Pancreas (tissue), 10 donors: ENCODE results near the gene SH3TC1. TPM values are rescaled to one million over a fixed set of nuclear protein-coding genes. Genes with fewer than 3 reads are reported as not detected.

ENCODE experiments used
- ATAC-seq, 4 donors: fragments of 200-7000 bp; cut with Tn5 transposase; one replicate each; pipeline versions ENCODE4 v1.8.0 to v1.9.1; 2020; ENCODE audit warnings: mild to moderate bottlenecking in 4 of 4, moderate library complexity in 4 of 4
- DNase-seq, 6 donors: peaks; one replicate each; pipeline ENCODE4 v3.0.0-alpha.2; 2020
- FAIRE-seq: peaks from 2 replicates; lab custom pipeline; 2012; peaks lifted over from hg19 to GRCh38; lab: Jason Lieb, UNC
- H3K27ac ChIP-seq, 4 donors: fragments of 200-600 bp; sonication (generic); 1 replicate in 3 of 4; 2 replicates in 1 of 4; pipeline versions ENCODE4 v1.5.0 to v1.8.0; 2020
- H3K27me3 ChIP-seq, 4 donors: fragments of 200-600 bp; one replicate each; pipeline ENCODE4 v1.8.0; 2021
- H3K36me3 ChIP-seq, 3 donors: fragments of 200-600 bp; sonication (generic) in 1 of 3; one replicate each; pipeline versions ENCODE4 v1.5.0 to v1.8.0; 2020 to 2021
- H3K4me1 ChIP-seq, 3 donors: fragments of 200-600 bp; one replicate each; pipeline ENCODE4 v1.8.0; 2021
- H3K4me3 ChIP-seq, 4 donors: fragments of 200-600 bp; sonication (generic) in 2 of 4; one replicate each; pipeline versions ENCODE4 v1.5.0 to v1.8.0; 2020 to 2021
- H3K9me3 ChIP-seq, 4 donors: fragments of 200-600 bp; one replicate each; pipeline ENCODE4 v1.8.0; 2021
- WGBS, 2 donors: extraction: QIAGEN DNeasy Blood & Tissue Kit; methylation state at CpG; one replicate each; pipeline ENCODE4 v1.1.7; 2013; 5-methylcytosine and 5-hydroxymethylcytosine counted together
- intact Hi-C, 3 donors: fragments of 100-400 bp; cut with DNase I; formaldehyde crosslinking; loops; one replicate each; pipeline versions ENCODE4 v1.11.1 to v1.14.2; 2022
- polyA plus RNA-seq, 2 donors: library from polyadenylated mRNA; stranded (reverse); fragments of 200-250 nt; gene quantifications; one replicate each; pipeline ENCODE4 v1.2.3, GENCODE V29; 2013
- total RNA-seq, 6 donors: library from RNA; stranded (reverse); fragmentation: NEBNext Ultra II Directional in 4 of 6; extraction: Animal tissue kit (Norgen Biotek cat#: 25700) in 4 of 6; gene quantifications; one replicate each; pipeline versions ENCODE4 v1.2.1 to v1.2.4, GENCODE V29; 2021 to 2023
- TF ChIP-seq, protein P1 (sequence below), 4 donors: fragments of 200-600 bp; sonication (generic) in 3 of 4; IDR thresholded peaks; one replicate each; pipeline versions ENCODE4 v1.5.0 to v1.8.0; 2021; ENCODE audit warnings: antibody characterized with exemption in 4 of 4
- donor health status: healthy with polysubstance abuse.
- donor health status: DM: no; HTN: no; CAD: no; lungs with moderate emphysema.
- donor health status: DM: no; HTN: no; CAD: no.
- donor health status: control.
- donor health status: control.
- donor health status: Bipolar disorder and iron deficiency.
- donor health status: DM: yes; HTN: yes; CAD: no.
- donor health status: DM: no; HTN: no; CAD: no.
- donor health status: DM: no; HTN: no; CAD: no.
- donor health status: DM: yes; HTN: yes; CAD: no.

Gene SH3TC1
- total and polyA plus RNA-seq, 8 donors, result 12.5 to 28.0 (median 19.6) TPM

DNA sequence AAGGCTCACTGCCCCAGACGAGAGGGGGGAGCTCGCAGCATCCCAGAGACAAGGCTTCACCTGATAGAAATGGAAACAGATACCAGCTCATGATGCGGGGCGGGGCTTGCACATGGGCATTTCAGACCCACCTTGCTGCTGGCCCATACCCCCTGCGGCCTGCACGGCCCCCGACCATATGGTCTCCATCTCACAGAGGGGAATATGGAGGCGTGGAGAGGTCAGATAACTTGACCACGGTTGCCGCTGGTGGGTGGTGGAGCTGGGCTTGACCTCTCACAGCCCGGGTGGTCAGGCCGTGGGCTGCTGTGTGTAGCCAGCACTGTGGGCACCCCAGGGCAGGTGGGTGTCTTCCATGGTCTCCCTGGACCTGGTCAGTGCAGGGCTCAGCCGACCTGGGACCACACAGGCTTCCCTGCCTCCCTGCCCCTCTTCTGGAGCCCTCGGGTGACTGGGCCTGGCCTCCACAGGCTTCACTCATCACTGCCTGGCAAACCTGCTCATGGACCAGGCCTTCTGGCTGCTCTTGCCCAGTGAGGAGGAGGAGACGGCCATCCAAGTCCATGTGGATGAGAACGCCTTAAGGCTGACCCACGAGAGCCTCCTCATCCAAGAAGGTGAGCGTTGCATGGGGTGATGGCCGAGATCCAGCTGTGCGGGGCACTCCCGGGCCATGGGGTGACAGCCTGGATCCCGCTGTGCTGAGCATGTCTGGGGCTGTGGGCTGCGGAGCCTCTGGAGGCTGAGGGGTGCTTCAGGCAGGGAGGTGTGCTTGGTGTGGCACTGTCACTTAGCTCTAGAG, 16.8 kb downstream of the SH3TC1 start:
- WGBS, 2 donors, result 91 to 92% methylated on average over 23 of the region's 23 CpGs
- TF ChIP-seq, protein P1, sequence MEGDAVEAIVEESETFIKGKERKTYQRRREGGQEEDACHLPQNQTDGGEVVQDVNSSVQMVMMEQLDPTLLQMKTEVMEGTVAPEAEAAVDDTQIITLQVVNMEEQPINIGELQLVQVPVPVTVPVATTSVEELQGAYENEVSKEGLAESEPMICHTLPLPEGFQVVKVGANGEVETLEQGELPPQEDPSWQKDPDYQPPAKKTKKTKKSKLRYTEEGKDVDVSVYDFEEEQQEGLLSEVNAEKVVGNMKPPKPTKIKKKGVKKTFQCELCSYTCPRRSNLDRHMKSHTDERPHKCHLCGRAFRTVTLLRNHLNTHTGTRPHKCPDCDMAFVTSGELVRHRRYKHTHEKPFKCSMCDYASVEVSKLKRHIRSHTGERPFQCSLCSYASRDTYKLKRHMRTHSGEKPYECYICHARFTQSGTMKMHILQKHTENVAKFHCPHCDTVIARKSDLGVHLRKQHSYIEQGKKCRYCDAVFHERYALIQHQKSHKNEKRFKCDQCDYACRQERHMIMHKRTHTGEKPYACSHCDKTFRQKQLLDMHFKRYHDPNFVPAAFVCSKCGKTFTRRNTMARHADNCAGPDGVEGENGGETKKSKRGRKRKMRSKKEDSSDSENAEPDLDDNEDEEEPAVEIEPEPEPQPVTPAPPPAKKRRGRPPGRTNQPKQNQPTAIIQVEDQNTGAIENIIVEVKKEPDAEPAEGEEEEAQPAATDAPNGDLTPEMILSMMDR (IDR thresholded peaks at IDR 0.05), result no peak
- Histone ChIP-seq H3K27ac (no peak overlapping the region), H3K4me1 (no peaks in the 10 kb centered on the region), H3K27me3 (no peaks in the 10 kb centered on the region), H3K9me3 (no peaks in the 10 kb centered on the region), H3K36me3 (peaks cover 0 to 18% (median 6%) of the 10 kb centered on the region in 3 donors), H3K4me3 (no peak overlapping the region)
- ATAC-seq, result no peak
- intact Hi-C loops, result no loop called here
- DNase-seq, result peak in 1 of 6 donors; percentile 67
- no peak for FAIRE-seq

DNA sequence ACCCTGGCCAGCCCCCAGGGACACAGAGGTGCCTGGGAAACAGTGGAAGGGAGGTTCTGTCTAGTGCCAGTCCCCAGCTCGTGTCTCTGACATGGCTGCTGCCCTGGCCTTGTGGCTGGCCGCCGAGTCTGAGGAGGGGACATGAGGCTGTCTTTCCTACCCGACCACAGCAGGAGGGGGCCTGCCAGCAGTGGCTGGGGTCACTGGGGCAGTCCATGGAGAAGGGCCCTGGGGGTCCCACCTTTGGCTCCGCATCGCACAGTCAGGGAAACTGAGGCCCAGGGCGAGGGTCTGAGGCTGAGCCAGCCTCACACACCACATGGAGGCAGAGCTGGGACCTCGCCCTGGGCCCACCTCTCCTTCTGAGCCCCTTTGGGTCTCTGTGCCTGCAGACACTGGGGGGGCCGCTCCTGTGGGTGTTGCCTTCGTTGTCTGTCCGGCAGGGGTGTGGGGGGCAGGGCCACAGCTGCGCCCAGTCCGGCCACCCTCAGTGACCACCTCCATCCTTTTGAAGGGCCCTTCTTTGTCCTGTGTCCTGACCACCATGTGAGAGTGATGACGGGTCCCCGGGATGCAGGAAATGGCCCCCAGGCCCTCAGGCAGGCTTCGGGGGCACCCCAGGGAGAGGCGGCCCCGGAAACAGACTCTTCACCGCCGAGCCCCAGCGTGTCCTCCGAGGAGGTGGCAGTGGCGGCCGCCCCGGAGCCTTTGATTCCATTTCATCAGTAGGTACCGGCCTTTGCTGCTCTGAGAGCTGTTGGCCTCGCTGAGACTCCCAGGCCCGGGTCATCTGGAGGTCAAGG, 17.6 kb downstream of the SH3TC1 start:
- TF ChIP-seq, protein P1 (IDR thresholded peaks at IDR 0.05), result no peak
- DNase-seq, result peak in 1 of 6 donors; percentile 76
- ATAC-seq, result no peak
- H3K4me1 ChIP-seq, result no peaks in the 10 kb centered on the region
- 91 to 97% methylated on average over 27 to 28 of the region's 28 CpGs for WGBS, 2 donors
- intact Hi-C loops, result no loop called here
- FAIRE-seq, result no peak
- peaks cover 0 to 22% (median 6%) of the 10 kb centered on the region in 3 donors for H3K36me3 ChIP-seq
- no peaks in the 10 kb centered on the region for H3K9me3 ChIP-seq
- H3K4me3 ChIP-seq, result no peak overlapping the region
- no peak overlapping the region for H3K27ac ChIP-seq
- no peaks in the 10 kb centered on the region for H3K27me3 ChIP-seq

DNA sequence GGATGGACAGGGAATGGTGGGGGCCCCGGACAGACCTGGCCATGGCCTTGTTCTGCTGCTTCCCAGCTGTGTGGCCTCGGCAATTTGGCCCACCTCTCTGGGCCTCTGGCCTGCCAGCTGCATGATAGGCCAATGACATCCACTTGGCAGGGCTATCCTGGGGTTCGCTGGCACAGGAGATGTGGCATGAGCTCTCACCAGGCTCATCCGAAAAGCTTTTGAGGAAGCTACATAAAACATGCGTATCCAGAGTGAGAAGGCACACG, 18.1 kb downstream of the SH3TC1 start:
- Histone ChIP-seq H3K4me3 (no peak overlapping the region), H3K27ac (no peak overlapping the region), H3K9me3 (no peaks in the 10 kb centered on the region), H3K4me1 (no peaks in the 10 kb centered on the region), H3K27me3 (no peaks in the 10 kb centered on the region), H3K36me3 (peaks cover 0 to 22% (median 6%) of the 10 kb centered on the region in 3 donors)
- ATAC-seq (no peak), DNase-seq (no peak), FAIRE-seq (no peak)
- WGBS, 2 donors, result 90 to 94% methylated on average over 6 of the region's 6 CpGs
- TF ChIP-seq, protein P1 (IDR thresholded peaks at IDR 0.05), result no peak
- intact Hi-C loops, result no loop called here

DNA sequence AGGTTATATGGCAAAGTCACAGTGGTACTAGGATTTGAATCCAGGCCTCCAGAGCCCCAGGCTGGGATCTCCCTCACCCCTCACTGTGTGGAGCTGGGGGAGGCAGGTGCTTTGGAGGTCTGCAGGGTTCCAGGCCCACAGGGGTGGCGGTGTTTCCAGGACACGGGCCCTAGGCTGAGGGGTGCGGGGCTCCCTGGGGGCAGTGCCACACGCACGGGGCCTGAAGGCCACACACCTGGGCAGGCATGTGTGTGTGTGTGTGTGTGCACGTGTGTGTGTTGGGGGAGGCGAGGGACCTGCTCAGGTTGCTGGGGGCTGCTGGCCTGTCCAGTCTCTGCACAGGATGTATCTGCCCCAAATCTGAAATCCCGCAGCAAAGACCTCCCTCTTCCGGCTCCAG, 18.8 kb downstream of the SH3TC1 start:
- H3K4me1 ChIP-seq, result no peaks in the 10 kb centered on the region
- ATAC-seq (no peak), DNase-seq (peak in 1 of 6 donors; percentile 58), FAIRE-seq (no peak)
- intact Hi-C loops, result no loop called here
- H3K4me3 ChIP-seq, result no peak overlapping the region
- H3K9me3 ChIP-seq, result no peaks in the 10 kb centered on the region
- H3K27me3 ChIP-seq, result no peaks in the 10 kb centered on the region
- H3K36me3 ChIP-seq, result peaks cover 0 to 25% (median 6%) of the 10 kb centered on the region in 3 donors
- H3K27ac ChIP-seq, result no peak overlapping the region
- 82 to 96% methylated on average over 9 of the region's 9 CpGs for WGBS, 2 donors
- TF ChIP-seq, protein P1 (IDR thresholded peaks at IDR 0.05), result no peak
